GM19035 (cell line): ENCODE measurements around the gene TPSB2.
"Not testable (repeated sequence)": the region's sequence is repeated elsewhere in the genome, so short reads cannot be mapped to it uniquely, and the experiment has no call there.

Experiments
- ATAC-seq: cut with Tn5 transposase; IDR thresholded peaks from one replicate; pipeline ENCODE4 v1.9.1; 2021; ENCODE audit not compliant: unreplicated experiment

The TPSB2 gene

DNA sequence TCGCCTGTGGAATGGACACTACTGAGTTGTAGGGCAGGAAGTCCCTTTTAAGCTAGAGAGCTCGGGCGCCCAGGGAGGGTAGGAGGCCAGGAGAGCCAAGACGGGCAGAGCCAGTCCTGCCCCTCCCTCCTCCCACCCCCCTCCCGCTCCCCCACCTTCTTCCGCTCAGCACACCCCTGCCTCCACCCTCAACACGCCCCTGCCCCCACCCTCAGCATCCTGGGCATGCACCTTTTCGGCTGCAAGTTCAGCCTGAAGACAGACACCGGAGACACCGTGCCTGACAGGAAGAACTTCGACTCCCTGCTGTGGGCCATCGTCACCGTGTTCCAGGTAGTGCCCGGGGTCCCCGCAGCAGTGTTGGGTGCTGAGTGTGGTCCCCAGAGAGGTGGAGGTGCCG is 23.2 kb downstream of the TPSB2 start:
- ATAC-seq: no peak

DNA sequence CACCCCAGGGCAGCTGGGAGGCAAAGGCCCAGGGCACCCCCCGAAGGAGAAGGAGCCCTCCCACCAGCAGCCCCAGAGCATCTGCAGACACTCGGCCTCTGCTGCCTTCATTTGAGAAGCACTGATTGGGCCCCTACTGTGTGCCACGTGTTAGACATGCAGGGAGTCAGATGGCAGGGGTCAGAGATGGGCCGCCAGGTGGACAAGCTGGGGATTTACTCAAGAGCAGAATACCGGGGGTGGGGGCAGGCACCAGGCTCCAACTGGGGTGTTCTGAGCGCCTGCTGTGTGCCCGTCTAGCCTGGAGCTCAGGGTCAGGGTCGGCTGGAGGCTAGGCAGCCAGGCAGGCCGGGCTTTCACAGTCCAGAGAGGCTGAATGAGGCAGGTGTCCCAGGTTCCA is 23.7 kb downstream of the TPSB2 start:
- no peak for ATAC-seq

DNA sequence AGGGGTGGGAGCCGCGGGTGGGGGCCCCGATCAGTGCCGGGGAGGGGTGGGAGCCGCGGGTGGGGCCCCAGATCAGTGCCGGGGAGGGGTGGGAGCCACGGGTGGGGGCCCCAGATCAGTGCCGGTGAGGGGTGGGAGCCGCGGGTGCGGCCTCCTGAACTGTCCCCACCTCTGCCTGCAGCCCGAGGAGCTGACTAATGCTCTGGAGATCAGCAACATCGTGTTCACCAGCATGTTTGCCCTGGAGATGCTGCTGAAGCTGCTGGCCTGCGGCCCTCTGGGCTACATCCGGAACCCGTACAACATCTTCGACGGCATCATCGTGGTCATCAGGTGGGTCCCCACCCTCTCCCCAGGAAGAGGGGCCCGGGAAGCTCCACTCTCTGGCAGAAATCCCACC is 25.1 kb downstream of the TPSB2 start:
- no peak for ATAC-seq

DNA sequence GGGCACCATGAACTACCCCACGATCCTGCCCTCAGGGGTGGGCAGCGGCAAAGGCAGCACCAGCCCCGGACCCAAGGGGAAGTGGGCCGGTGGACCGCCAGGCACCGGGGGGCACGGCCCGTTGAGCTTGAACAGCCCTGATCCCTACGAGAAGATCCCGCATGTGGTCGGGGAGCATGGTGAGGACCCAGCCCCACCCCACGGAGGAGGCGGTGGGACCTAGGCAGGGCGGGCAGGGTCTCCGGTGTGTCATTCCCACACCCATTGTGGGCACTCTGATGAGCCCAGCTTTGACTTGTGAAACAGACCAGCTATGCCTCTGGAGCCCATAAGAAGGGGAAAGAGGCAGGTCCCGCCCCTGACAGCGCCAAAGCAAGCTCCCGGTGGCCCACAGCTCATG is 27.7 kb downstream of the TPSB2 start:
- ATAC-seq: no peak

DNA sequence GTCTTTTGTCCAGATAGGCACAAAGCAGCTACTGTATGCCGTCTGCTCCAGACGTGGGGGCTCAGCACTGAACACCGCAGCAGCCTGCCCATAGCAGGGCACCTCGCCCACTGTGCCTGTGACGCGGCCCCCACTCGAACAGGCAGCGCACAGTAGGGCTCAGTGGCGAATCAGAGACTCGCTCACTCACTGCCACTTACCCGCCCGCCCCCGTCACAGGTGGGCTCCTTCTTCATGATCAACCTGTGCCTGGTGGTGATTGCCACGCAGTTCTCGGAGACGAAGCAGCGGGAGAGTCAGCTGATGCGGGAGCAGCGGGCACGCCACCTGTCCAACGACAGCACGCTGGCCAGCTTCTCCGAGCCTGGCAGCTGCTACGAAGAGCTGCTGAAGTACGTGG is 28.5 kb downstream of the TPSB2 start:
- no peak for ATAC-seq

DNA sequence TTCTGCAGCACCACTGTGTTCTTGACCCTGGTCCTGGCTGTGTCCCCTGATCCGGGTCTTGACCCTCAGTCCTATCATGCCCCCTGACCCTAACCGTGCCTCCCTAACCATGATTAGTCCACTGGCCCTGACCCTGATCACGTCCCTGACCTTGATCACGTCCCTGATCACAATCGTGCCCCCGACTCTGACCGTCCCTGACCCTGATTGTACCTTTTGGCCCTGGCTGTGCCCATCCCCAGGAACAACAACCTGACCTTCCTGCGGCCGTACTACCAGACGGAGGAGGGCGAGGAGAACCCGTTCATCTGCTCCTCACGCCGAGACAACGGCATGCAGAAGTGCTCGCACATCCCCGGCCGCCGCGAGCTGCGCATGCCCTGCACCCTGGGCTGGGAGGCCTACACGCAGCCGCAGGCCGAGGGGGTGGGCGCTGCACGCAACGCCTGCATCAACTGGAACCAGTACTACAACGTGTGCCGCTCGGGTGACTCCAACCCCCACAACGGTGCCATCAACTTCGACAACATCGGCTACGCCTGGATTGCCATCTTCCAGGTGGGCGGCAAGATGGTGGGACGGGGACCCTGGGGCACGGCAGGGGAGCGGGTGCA is 29.9 kb downstream of the TPSB2 start:
- no peak for ATAC-seq

DNA sequence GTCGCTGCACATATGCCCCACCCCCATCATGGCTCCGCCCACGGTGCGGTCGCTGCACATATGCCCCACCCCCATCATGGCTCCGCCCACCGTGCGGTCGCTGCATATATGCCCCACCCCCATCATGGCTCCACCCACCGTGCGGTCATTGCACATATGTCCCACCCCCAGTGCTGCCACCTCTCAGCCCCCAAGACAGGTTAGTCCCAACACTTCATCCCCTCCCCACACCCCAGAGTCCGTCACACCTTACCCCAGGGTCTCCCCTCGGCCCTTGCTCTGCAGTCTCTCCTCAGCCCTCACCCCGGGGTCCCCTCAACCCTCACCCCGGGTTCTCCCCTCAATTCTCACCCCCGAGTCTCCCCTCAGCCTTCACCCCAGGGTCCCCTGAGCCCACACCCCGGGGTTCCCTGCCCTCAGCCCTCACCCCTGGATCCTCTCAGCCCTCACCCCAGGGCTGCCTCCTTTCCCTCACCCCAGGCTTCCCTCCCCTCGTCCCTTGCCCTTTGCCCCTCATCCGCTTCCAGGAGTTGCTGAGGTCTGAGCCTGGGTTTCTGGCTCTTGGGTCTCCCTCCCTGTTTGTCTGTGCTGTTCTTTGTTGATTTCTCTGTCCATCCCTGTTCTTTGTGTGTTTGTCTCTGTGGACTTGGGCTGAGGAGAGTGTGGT is 30.5 kb downstream of the TPSB2 start:
- no peak for ATAC-seq

GRCh38 chr16:1198671-1199346 is 31.2 kb downstream of the TPSB2 start:
- not testable (repeated sequence) for ATAC-seq

- ATAC-seq: no peak
Observed at GRCh38 chr16:1198194-1198593, 31.8 kb downstream of the TPSB2 start.

GRCh38 chr16:1197237-1197866 is 32.6 kb downstream of the TPSB2 start:
- ATAC-seq: no peak

DNA sequence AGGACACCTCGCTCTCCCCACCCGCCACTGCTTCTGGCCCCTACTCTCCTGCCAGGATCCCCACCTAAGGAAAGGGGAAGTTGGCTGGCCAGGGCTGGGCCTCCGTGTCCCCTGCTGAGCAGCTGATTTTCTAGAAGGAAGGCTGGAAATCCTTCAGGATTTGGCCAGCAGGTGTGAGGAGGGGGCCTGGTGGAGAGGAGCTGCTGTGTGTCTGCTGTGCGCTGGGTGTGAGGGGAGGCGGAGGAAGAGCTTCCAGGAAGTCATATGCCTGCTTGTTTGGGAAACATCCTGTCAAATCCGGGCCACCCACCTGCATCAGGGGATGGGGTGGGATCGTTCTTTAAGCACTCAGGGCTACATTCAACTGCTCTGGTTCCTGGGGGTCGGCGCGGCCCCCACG is 33.5 kb downstream of the TPSB2 start:
- no peak for ATAC-seq

DNA sequence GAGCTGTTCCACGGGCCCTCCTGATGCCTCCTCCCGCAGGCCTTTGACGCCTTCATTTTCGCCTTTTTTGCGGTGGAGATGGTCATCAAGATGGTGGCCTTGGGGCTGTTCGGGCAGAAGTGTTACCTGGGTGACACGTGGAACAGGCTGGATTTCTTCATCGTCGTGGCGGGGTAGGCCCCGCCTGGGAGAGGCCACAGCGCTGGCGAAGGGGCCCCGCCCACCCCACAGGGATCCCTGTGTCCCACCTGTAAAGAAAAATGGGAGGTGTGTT is 34.7 kb downstream of the TPSB2 start:
- no peak for ATAC-seq

DNA sequence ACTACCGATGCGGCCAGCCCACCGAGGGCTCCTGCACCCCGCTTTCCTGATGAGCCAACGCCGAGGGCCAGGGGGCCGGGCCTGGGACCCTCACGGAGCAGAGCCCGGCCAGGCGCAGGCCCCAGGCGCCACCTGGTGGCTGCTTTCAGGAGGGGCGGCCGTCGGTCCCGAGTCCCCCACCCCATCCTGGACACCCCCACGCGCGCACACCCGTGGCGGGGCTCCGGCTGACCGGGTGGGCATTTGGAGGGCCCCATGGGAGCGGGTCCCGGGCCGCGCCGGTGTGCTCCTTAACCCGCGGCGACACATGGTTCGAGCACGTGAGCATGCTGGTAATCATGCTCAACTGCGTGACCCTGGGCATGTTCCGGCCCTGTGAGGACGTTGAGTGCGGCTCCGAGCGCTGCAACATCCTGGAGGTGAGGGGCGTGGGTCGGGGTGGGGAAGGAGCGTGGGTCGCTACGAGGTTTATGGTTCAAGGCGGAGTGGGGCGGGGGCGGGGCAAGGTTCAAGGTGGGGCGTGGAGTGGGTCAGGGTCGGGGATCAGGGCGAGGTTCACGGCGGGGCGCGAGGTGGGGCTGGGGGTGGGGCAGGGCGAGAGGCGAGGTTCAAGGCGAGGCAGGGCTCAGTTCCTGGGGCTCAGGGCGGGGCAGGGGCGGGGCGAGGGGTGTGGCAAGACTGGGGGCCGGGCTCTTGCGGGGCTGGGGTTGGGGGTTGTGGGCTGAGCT is 35.2 kb downstream of the TPSB2 start:
- no peak for ATAC-seq

- no peak for ATAC-seq
Observed at GRCh38 chr16:1193825-1194581, 36.0 kb downstream of the TPSB2 start.

DNA sequence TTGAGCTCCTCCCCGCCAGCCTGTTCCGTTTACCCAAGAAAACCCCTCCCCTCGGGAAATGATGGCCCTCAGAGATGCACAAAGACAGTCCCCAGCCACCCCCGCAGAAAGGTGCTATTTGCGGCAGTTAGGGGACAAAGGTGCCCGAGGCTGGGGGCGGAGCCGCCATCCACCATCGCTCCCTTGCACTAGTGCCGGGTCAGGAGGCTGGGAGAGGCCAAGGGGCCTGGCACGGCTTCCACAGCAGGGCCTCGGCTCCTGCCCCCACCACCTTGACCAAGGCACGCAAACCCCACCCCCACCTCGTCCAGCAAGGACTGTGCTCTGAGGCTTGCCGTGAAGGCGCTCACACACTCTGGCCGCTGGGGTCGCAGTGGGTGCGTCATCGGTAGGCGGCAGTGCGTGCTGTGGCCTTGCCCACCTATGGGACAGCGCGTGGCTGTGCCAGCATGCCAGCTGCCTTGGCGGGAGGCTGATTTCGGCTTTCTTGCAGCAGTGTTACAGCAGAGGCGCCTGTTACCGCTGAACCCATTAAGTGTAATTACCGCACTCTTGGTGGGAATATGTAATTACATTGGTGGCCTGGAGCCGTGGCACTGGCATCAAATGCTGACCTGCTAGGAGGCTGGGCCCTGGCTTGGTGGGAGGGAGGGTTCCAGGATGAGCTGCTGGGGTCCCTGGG is 36.7 kb downstream of the TPSB2 start:
- ATAC-seq: no peak

DNA sequence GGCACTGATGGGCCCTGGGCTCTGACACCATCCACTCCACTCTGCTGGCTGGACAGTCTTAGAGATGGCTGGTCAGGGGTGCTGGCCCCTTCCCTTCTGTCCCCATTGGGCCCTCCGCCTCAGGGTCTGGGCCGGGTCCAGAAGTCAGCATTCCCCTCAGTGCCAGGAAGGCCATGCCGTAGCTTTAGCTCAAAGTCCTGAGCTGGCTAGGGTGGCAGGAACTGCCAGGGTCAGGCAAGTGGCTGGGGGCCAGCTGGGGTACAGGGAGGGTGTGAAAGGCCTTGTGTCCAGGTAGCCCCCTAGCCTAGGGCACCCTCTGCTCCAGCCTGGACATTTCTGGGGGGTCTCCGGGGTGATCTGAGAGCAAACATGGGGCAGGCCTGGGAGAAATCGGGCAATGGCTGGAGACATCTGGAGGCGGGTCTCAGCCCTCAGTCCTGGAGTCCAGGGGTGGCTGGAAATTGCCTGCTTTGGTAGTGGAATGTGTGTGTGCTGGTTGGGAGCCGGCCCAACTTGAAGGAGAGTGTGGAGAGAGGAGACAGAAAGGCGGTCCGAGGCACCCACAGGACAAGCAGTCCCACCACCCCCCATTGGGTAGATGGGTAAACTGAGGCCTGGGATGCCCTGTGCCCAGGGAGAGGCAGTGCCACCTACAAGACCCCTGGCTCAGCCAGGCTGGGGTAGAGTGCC is 37.5 kb downstream of the TPSB2 start:
- ATAC-seq: no peak

- not testable (repeated sequence) for ATAC-seq
Observed at GRCh38 chr16:1190789-1191188, 39.2 kb downstream of the TPSB2 start.

DNA sequence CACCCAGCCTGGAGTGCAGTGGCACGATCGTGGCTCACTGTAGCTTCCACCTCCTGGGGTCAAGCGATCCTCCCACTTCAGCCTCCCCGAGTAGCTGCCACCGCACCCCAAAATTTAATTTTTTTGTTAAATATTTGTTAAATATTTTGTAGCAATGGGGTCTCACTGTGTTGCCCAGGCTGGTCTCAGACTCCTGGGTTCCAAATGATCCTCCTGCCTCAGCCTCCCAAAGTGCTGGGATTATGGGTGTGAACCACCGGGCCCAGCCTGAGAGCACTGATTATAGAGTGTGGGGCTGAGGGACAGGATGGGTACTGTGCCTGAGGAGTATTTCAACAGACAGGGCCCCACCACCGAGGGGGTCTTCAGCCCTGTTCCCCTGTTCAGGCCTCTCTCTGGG is 40.5 kb downstream of the TPSB2 start:
- ATAC-seq: no peak

GRCh38 chr16:1188432-1189189 is 41.4 kb downstream of the TPSB2 start:
- ATAC-seq: no peak
